Liver (tissue), 3 donors: ENCODE results near the gene VPREB1.

Experiments used
- CTCF ChIP-seq: fragments of 150-350 bp; IDR thresholded peaks from 2 replicates; pipeline ENCODE4 v1.5.1; 2017; ENCODE audit warnings: improper control_type of control experiment, low read depth, low read length; ENCODE audit not compliant: missing input control
- GABPA ChIP-seq, 2 donors: IDR thresholded peaks in 1 of 2; conservative IDR thresholded peaks in 1 of 2; 2 replicates each; pipeline ENCODE4 v1.6.1; 2016; ENCODE audit warnings: antibody characterized with exemption in 2 of 2, mild to moderate bottlenecking in 1 of 2, moderate library complexity in 1 of 2
- JUND ChIP-seq, 2 donors: IDR thresholded peaks; 2 replicates each; pipeline ENCODE4 v1.6.1; 2016; ENCODE audit warnings: antibody characterized with exemption in 2 of 2
- MAX ChIP-seq: IDR thresholded peaks from 2 replicates; pipeline ENCODE4 v1.6.1; 2016; ENCODE audit warnings: antibody characterized with exemption
- RAD21 ChIP-seq, 2 donors: IDR thresholded peaks; 2 replicates each; pipeline ENCODE4 v1.6.1; 2016; ENCODE audit warnings: antibody characterized with exemption in 2 of 2, mild to moderate bottlenecking in 2 of 2
- RXRA ChIP-seq, 2 donors: IDR thresholded peaks; 2 replicates each; pipeline ENCODE4 v1.6.1; 2017 to 2018; ENCODE audit warnings: antibody characterized with exemption in 2 of 2, mild to moderate bottlenecking in 1 of 2
- TAF1 ChIP-seq: conservative IDR thresholded peaks from 2 replicates; pipeline ENCODE4 v1.6.1; 2016; ENCODE audit warnings: antibody characterized with exemption, mild to moderate bottlenecking
- YY1 ChIP-seq: IDR thresholded peaks from 2 replicates; pipeline ENCODE4 v1.6.1; 2016; ENCODE audit warnings: antibody characterized with exemption, mild to moderate bottlenecking
- ZBTB33 ChIP-seq: IDR thresholded peaks from 2 replicates; pipeline ENCODE4 v1.6.1; 2016; ENCODE audit warnings: antibody characterized with exemption
- TF ChIP-seq, protein P1 (sequence below): IDR thresholded peaks from 2 replicates; pipeline ENCODE4 v1.6.1; 2016; ENCODE audit warnings: antibody characterized with exemption, mild to moderate bottlenecking
- donor health status: healthy.
- donor health status: healthy.

DNA sequence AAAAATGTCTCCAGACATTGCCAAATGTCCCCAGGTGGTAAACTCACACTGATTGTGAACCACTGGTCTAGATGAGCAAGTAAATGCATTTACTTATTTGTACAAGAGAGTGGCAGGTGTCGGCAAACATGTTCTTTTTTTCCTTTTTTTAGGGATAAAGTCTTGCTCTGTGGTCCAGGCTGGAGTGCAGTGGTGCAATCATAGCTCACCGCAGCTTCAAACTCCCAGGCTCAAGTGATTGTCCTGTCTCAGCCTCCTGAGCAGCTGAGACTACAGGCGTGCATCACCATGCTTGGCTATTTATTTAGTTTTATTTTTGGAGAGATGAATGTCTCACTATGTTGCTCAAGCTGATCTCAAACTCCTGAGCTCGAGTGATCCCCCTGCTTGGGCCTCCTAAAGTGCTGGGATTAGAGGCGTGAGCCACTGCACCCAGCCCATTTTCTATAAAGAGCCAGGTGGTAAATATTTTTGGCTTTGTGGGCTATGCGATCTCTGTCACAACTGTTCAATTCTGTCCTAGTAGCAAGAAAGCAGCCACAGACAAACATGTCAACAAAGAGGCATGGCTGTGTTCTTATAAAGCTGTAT lies 1.4 kb downstream of the VPREB1 start:
- TF ChIP-seq CTCF = no peak
- TF ChIP-seq JUND (IDR thresholded peaks at IDR 0.05) = no peak
- TF ChIP-seq RXRA (IDR thresholded peaks at IDR 0.05) = no peak
- TF ChIP-seq GABPA (IDR thresholded peaks at IDR 0.05 in 1 of 2, conservative IDR thresholded peaks at IDR 0.05 in 1 of 2) = no peak
- TF ChIP-seq, protein P1, sequence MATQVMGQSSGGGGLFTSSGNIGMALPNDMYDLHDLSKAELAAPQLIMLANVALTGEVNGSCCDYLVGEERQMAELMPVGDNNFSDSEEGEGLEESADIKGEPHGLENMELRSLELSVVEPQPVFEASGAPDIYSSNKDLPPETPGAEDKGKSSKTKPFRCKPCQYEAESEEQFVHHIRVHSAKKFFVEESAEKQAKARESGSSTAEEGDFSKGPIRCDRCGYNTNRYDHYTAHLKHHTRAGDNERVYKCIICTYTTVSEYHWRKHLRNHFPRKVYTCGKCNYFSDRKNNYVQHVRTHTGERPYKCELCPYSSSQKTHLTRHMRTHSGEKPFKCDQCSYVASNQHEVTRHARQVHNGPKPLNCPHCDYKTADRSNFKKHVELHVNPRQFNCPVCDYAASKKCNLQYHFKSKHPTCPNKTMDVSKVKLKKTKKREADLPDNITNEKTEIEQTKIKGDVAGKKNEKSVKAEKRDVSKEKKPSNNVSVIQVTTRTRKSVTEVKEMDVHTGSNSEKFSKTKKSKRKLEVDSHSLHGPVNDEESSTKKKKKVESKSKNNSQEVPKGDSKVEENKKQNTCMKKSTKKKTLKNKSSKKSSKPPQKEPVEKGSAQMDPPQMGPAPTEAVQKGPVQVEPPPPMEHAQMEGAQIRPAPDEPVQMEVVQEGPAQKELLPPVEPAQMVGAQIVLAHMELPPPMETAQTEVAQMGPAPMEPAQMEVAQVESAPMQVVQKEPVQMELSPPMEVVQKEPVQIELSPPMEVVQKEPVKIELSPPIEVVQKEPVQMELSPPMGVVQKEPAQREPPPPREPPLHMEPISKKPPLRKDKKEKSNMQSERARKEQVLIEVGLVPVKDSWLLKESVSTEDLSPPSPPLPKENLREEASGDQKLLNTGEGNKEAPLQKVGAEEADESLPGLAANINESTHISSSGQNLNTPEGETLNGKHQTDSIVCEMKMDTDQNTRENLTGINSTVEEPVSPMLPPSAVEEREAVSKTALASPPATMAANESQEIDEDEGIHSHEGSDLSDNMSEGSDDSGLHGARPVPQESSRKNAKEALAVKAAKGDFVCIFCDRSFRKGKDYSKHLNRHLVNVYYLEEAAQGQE = no peak
- TF ChIP-seq TAF1 = no peak
- TF ChIP-seq MAX = no peak
- TF ChIP-seq YY1 = no peak
- no peak for TF ChIP-seq ZBTB33
- TF ChIP-seq RAD21 (IDR thresholded peaks at IDR 0.05) = no peak
